ENCODE results near the gene NCCRP1.

NCCRP1 gene

DNA sequence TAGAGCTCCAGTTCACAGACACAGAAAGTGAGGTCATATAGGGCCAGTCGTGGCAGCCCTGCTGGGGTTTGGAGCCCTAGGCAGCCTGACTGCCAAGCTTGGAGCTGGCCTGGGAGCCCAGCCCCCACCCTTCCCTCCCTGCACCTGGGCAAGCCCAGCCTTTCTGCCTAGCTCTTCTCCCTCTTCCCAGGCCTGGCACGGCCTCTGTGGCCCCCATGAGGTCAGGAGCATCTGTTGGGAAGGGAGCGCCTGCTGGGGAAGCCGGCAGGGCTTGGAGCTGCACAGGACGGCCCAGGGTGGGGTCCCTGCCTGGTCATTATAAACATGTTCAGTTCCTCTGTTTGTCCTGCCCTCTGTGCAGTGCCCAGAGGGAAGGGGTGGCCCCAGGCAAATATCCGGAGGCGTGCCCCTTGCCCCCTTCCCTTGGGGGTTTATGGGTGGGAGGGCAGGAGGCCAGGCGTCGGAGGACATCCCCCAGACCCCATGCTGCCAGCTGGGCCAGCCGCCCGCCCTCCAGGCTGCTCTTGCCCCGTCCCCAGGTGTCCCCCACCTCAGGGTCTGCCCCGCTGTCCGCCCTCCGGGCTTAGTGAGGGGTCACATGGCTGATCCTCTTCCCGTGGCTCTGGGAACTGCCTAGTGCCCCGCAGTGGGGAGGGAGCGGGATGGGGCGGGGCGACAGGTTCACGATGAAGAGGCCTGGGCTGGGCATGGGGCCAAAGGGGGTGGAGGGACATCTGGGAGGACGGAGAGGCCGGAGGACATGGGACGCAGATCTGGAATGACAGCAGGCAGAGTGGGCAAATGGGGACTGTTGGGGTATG lies 30.0 kb upstream of the NCCRP1 start:
- DNase-seq (ENCODE audit: low spot score): no peak
- TF ChIP-seq, protein P1, sequence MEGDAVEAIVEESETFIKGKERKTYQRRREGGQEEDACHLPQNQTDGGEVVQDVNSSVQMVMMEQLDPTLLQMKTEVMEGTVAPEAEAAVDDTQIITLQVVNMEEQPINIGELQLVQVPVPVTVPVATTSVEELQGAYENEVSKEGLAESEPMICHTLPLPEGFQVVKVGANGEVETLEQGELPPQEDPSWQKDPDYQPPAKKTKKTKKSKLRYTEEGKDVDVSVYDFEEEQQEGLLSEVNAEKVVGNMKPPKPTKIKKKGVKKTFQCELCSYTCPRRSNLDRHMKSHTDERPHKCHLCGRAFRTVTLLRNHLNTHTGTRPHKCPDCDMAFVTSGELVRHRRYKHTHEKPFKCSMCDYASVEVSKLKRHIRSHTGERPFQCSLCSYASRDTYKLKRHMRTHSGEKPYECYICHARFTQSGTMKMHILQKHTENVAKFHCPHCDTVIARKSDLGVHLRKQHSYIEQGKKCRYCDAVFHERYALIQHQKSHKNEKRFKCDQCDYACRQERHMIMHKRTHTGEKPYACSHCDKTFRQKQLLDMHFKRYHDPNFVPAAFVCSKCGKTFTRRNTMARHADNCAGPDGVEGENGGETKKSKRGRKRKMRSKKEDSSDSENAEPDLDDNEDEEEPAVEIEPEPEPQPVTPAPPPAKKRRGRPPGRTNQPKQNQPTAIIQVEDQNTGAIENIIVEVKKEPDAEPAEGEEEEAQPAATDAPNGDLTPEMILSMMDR (IDR thresholded peaks at IDR 0.05; ENCODE audit: extremely low read depth, missing control alignments): no peak

DNA sequence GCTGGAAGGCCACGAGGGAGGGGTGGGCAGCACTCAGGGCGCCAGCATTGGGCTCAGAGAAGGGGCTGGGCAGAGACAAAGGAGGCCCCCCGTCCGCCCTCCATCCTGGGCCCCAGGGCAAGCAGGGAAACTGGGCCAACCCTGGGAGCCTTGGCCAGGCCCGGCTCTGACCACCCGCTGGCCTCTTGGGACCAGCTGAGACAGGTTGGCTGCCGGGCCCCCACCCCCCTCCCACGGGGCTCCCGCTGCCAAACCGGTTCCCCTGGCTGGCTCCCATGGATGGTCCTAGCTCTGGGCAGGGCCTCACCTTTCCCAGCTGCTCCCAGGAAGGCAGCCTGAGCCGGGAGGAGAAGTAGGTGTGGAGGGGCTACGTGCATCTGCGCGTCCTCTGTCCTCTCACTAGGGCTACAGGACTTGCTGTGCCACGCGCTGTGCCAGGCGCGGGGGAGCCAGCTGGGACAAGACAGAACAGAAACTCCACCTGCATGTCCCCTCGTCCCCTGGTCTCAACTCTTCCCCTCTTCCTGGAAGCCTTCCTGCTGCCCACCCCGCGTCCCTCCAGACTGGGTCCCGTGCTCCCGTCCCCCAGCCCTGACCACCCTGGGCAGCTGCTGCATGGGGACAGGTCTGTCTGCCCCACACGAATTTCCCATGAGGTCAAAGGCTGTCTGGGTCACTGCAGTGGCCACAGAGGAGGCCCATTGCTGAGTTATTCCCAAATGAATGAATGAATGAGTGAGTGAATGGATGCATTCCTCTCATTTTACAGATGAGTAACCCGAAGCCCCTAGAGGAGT lies 29.1 kb upstream of the NCCRP1 start:
- TF ChIP-seq, protein P1 (IDR thresholded peaks at IDR 0.05; ENCODE audit: extremely low read depth, missing control alignments): no peak
- DNase-seq (ENCODE audit: low spot score): no peak

DNA sequence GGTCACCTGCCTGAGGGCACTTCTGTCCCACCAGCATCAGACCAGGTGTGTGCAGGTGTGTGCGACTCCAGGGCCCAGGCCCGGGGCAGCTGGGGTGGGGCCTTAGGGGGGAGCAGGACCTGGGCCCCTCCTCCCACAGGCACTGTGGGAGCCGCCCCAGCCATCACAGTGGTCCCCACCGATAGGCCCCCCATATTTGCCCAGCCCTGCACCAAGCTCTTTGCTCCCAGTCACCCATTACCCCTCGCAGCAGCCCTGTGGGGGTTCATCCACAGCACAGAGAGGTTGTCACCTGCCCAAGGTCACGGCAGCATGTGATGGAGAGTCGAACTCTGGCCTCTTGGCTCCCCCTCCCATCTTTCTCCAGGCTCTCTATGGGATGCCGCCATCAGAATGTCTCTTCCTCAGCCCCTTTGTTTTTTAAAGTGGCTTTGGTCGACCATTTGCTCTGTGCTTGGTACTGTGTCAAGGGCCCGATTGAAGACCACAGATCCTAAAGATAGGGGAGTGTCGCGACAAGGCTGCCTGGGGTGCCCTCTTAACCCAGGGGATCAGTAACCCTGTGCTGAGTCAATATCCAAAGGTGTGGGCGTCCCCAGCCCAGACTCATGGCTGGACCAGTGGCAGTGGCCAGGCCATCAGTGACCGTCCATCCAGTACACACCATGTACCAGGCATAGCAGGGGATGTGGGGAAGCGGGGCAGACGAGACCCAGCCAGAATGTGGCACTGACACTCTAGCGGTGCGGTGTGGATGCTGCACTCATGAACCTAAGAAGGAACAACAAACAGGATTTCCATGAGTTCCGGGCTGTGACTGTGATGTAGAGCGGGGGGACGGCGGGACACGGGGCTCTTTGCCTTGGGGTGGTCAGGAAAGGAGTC lies 28.3 kb upstream of the NCCRP1 start:
- no peak for DNase-seq (ENCODE audit: low spot score)
- TF ChIP-seq, protein P1 (IDR thresholded peaks at IDR 0.05; ENCODE audit: extremely low read depth, missing control alignments): no peak

DNA sequence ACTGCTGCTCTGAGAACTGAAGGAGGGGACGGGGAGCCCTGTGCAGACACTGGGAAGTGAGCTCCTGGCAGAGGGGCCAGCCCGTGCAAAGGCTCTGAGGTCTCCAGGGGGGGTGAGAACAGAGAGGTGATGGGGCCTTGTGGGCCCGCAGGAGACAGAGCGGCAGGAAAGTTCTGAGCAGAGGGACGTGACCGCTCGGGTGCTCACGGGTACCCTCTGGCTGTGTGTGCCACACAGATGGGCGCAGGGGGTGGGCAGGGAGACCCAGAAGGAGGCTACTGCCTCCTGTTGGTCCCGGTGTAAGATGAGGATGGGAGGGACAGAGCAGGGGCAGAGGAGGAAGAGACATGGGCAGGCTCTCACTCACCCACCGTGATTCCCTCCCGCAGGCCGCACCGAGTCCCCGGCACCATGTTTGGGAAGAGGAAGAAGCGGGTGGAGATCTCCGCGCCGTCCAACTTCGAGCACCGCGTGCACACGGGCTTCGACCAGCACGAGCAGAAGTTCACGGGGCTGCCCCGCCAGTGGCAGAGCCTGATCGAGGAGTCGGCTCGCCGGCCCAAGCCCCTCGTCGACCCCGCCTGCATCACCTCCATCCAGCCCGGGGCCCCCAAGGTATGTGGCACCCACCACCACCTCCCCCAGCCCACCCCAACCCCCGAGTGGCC lies 27.5 kb upstream of the NCCRP1 start:
- no peak for DNase-seq (ENCODE audit: low spot score)
- TF ChIP-seq, protein P1 (IDR thresholded peaks at IDR 0.05; ENCODE audit: extremely low read depth, missing control alignments): no peak

DNA sequence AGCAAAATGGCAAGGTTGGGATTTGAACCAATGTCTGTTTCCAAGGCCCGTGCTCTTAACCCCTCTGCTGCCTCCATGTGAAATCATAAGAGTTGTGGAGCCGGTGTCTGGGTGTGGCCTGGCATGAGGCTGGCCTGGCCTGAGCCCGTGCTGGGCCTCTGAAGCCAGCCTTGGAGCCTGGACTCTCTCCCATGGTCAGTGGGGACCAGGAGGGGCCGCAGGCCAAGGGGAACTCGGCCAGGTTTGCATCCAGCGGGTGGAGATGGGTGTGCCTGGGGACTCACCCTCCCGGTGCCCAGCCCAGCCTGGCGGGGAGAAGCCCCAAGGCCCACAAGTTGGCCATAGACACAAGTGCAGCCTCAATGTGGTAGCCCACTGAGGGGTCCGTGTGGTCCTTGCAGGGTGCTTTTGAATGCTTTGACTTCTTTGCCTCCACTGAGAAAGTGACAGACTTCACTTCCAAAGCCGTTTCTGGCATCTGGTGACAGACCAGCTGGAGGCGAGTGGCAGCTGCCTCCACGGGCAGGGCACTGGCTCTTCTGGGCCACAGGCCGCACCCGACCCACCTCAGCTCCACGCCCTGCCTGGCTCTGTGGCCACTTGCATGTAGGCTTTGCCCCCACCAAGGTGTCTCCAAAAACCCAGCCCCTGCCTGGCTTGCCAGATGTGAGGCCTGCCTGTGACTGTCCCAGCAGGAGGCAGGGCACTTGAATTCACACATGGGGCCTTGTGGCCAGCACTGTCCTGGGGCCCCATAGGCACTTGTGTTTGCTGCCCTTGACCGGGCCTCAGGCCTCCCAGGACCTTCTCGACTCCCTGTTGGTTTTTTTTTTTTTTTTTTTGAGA lies 26.2 kb upstream of the NCCRP1 start:
- no peak for DNase-seq (ENCODE audit: low spot score)
- TF ChIP-seq, protein P1 (IDR thresholded peaks at IDR 0.05; ENCODE audit: extremely low read depth, missing control alignments): no peak
